AG04450 (cell line): Measurements from ENCODE around the gene CCIN. TPM values are rescaled to one million over a fixed set of nuclear protein-coding genes. Genes with fewer than 3 reads are reported as not detected.

Experiments
- CTCF ChIA-PET: fragments of 300-600, 350-600 bp; formaldehyde crosslinking; extraction: SDS; loops from one replicate; lab custom pipeline; 2022; ENCODE audit warnings: antibody characterized with exemption, inconsistent platforms; lab: Charles Lee
- POLR2A ChIA-PET: fragments of 350-600 bp; formaldehyde crosslinking; extraction: SDS; loops from one replicate; lab custom pipeline; 2021; ENCODE audit warnings: antibody characterized with exemption, inconsistent platforms; lab: Yijun Ruan, JAX
- DNase-seq: peaks from one replicate; pipeline ENCODE4 v3.0.0-alpha.2; 2011; ENCODE audit warnings: low read depth, low spot score
- H3K27ac ChIP-seq: one replicate; pipeline ENCODE4 v1.5.1; 2012; ENCODE audit warnings: low read depth, low read length, control low read depth
- H3K27me3 ChIP-seq: one replicate; pipeline ENCODE4 v1.6.0; 2012; ENCODE audit warnings: low read length; ENCODE audit not compliant: control insufficient read depth, insufficient read depth
- H3K4me3 ChIP-seq: 2 replicates; pipeline ENCODE4 v1.5.1; 2011; ENCODE audit warnings: mild to moderate bottlenecking, low read depth, low read length, control low read depth
- H3K9me3 ChIP-seq: 2 replicates; pipeline ENCODE4 v1.5.1; 2012; ENCODE audit warnings: low read length; ENCODE audit not compliant: control insufficient read depth, insufficient read depth
- CTCF ChIP-seq: IDR thresholded peaks from 2 replicates; pipeline ENCODE4 v1.5.1; 2011; ENCODE audit warnings: low read depth, low read length, control low read depth, inconsistent platforms
- polyA plus RNA-seq: library from polyadenylated mRNA; depleted of rRNA; stranded (reverse); fragments of >200 nt; gene quantifications from 2 replicates; pipeline ENCODE4 v1.2.3, GENCODE V29; 2011; rRNA removed

CCIN gene
- polyA plus RNA-seq, 1 experiment: 0.48 TPM

GRCh38 chr9:36217256-36217968, 48.2 kb downstream of the CCIN start:
- peaks cover 3% of the 10 kb centered on the region for H3K9me3 ChIP-seq
- no peak for DNase-seq
- ChIA-PET POLR2A (no interaction called here), CTCF (interaction anchor here (0.6 to 1.4 kb wide), 3 partner anchors 27 to 755 kb away, joined by 3 read pairs; partner anchors contain the start of gene CLTA)
- H3K27ac ChIP-seq: no peak overlapping the region
- H3K27me3 ChIP-seq: no peaks in the 10 kb centered on the region
- TF ChIP-seq CTCF: no peak
- no peak overlapping the region for H3K4me3 ChIP-seq

DNA sequence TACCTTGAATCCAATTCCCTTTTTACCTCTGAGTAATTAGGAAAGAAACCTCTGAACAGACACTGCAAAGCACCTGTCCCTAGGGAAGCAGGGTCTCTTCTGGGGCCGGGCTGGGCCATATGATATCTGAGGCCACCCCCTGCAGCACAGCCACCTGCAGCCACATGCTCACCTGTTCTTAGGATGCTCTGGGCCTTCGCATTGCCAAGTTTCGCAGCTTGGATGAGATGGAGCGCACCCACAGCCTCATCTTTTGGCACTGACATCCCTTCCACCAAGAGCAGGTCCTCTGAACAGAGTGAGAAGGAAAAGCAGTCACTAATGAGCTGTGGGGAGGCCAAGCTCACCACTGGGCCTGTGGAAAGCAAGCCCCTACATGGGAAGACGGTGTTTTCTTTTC, 48.8 kb downstream of the CCIN start:
- CTCF ChIA-PET: interaction anchor here (0.6 to 1.4 kb wide), 2 partner anchors 27 to 111 kb away, joined by 3 read pairs; partner anchors contain the start of gene CLTA

DNA sequence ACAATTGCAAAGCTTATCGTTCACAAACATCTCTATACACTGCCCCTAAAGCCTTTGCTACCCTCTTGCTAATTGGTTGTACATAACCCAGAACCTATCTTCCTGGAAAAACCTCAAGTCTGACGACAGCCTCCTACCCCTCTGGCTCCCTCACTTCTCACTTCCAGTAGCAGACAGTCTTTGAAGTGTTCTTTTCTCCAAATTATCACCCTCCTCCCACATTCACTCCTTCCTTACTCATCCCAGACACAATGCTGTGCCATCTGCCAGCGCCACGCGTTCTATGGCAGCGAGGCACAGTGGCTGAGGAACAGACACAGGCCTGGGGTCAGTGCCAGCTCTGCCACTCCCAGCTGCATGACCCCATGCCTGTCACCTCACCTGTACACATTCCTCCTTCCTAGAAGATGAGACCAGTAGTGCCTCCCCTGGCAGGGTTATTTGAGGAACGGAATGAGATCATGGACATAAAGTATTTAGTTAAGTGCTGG, 49.3 kb downstream of the CCIN start:
- H3K9me3 ChIP-seq: peaks cover 9% of the 10 kb centered on the region
- TF ChIP-seq CTCF: no peak
- no peak for DNase-seq
- H3K4me3 ChIP-seq: no peak overlapping the region
- no peak overlapping the region for H3K27ac ChIP-seq
- CTCF ChIA-PET: interaction anchor here (0.6 kb wide), 1 partner anchor 28 kb away, joined by 3 read pairs; the partner anchor contains the start of gene CLTA
- POLR2A ChIA-PET: no interaction called here
- no peaks in the 10 kb centered on the region for H3K27me3 ChIP-seq

More for the DNA sequence above, 48.8 kb downstream of the CCIN start:
- DNase-seq: no peak
- Histone ChIP-seq H3K4me3 (no peak overlapping the region), H3K27me3 (no peaks in the 10 kb centered on the region), H3K27ac (no peak overlapping the region), H3K9me3 (peaks cover 9% of the 10 kb centered on the region)
- POLR2A ChIA-PET: no interaction called here
- no peak for TF ChIP-seq CTCF

Other genes starting within 250 kb of the CCIN start
- 0.46 and 1.1 TPM in 2 replicates for gene OR2S2, start 211.2 kb upstream of the CCIN start, polyA plus RNA-seq
- gene RECK, start 132.5 kb upstream of the CCIN start, polyA plus RNA-seq: 103 and 112 TPM in 2 replicates
- gene GLIPR2, start 32.7 kb upstream of the CCIN start, polyA plus RNA-seq: 108 and 115 TPM in 2 replicates
- gene CLTA, start 21.5 kb downstream of the CCIN start, polyA plus RNA-seq: 314 and 364 TPM in 2 replicates
- gene GNE, start 89.1 kb downstream of the CCIN start, polyA plus RNA-seq: 16.4 and 17.4 TPM in 2 replicates
- gene RNF38, start 230.9 kb downstream of the CCIN start, polyA plus RNA-seq: 18.0 and 18.3 TPM in 2 replicates